WTC11 (cell line): ENCODE data around the gene CGN. TPM values are rescaled to one million over a fixed set of nuclear protein-coding genes. Genes with fewer than 3 reads are reported as not detected.
A peak's percentile ranks its signal among the peaks of the same experiment; 100 is the strongest.

ENCODE experiments used
- ATAC-seq: fragments of 200-7000 bp; cut with Tn5 transposase; 2 replicates; pipeline ENCODE4 v1.10.0; 2021; ENCODE audit warnings: mild to moderate bottlenecking, moderate library complexity
- CTCF ChIA-PET: fragments of 300-600 bp; sonication (Branson Sonifier 250); formaldehyde crosslinking; loops from one replicate; lab custom pipeline; 2021; ENCODE audit warnings: antibody characterized with exemption; lab: Charles Lee
- POLR2A ChIA-PET: fragments of 350-600 bp; sonication (Branson Sonifier 250); formaldehyde crosslinking; loops from one replicate; lab custom pipeline; 2021; ENCODE audit warnings: antibody characterized with exemption; lab: Charles Lee
- DNase-seq: peaks from one replicate; pipeline ENCODE4 v3.0.0; 2021; ENCODE audit warnings: low spot score
- H3K27ac Mint-ChIP-seq: 2 replicates; pipeline ENCODE4 v1.8.0; 2021; ENCODE audit warnings: mixed read lengths
- H3K27me3 Mint-ChIP-seq: 2 replicates; pipeline ENCODE4 v1.8.0; 2021; ENCODE audit warnings: low read depth, mild to moderate bottlenecking, moderate library complexity, mixed read lengths
- H3K36me3 Mint-ChIP-seq: 2 replicates; pipeline ENCODE4 v1.8.0; 2021; ENCODE audit warnings: mixed read lengths
- H3K4me1 Mint-ChIP-seq: 2 replicates; pipeline ENCODE4 v1.8.0; 2022; ENCODE audit warnings: mixed read lengths
- H3K4me3 Mint-ChIP-seq: 2 replicates; pipeline ENCODE4 v1.8.0; 2021; ENCODE audit warnings: mild to moderate bottlenecking, moderate library complexity, mixed read lengths
- H3K9me3 Mint-ChIP-seq: 2 replicates; pipeline ENCODE4 v1.8.0; 2021; ENCODE audit warnings: mixed read lengths
- CBFB ChIP-seq: sonication (generic); formaldehyde crosslinking; IDR thresholded peaks from 2 replicates; pipeline ENCODE4 v1.8.1; 2022; ENCODE audit warnings: mild to moderate bottlenecking, low read depth, missing genetic modification reagents
- CREB1 ChIP-seq: sonication (generic); formaldehyde crosslinking; IDR thresholded peaks from 2 replicates; pipeline ENCODE4 v1.8.0; 2023; ENCODE audit warnings: mild to moderate bottlenecking, missing genetic modification reagents
- E2F5 ChIP-seq: sonication (generic); formaldehyde crosslinking; IDR thresholded peaks from 2 replicates; pipeline ENCODE4 v1.8.1; 2022; ENCODE audit warnings: mild to moderate bottlenecking, moderate library complexity, missing genetic modification reagents
- EMX1 ChIP-seq: fragments of 250-450 bp; sonication (Bioruptor Pico); IDR thresholded peaks from 2 replicates; pipeline ENCODE4 v1.8.0; 2021; ENCODE audit warnings: mild to moderate bottlenecking
- FOXJ3 ChIP-seq: sonication (generic); formaldehyde crosslinking; IDR thresholded peaks from 2 replicates; pipeline ENCODE4 v1.9.0; 2021; ENCODE audit warnings: missing genetic modification reagents, mild to moderate bottlenecking, borderline replicate concordance
- FOXK1 ChIP-seq: sonication (generic); formaldehyde crosslinking; IDR thresholded peaks from 2 replicates; pipeline ENCODE4 v1.8.0; 2022; ENCODE audit warnings: mild to moderate bottlenecking, moderate library complexity, missing genetic modification reagents
- GTF2I ChIP-seq: fragments of 250-450 bp; sonication (Bioruptor Pico); conservative IDR thresholded peaks from 2 replicates; pipeline ENCODE4 v1.4.0; 2021; ENCODE audit warnings: mild to moderate bottlenecking
- HMGXB4 ChIP-seq: sonication (generic); formaldehyde crosslinking; IDR thresholded peaks from 2 replicates; pipeline ENCODE4 v1.8.1; 2023; ENCODE audit warnings: mild to moderate bottlenecking, moderate library complexity, missing genetic modification reagents
- MAX ChIP-seq: sonication (generic); formaldehyde crosslinking; IDR thresholded peaks from 2 replicates; pipeline ENCODE4 v1.8.0; 2022; ENCODE audit warnings: mild to moderate bottlenecking, missing genetic modification reagents
- NR2C2 ChIP-seq: sonication (generic); formaldehyde crosslinking; IDR thresholded peaks from 2 replicates; pipeline ENCODE4 v1.8.0; 2022; ENCODE audit warnings: mild to moderate bottlenecking, missing genetic modification reagents
- SMAD3 ChIP-seq: sonication (generic); formaldehyde crosslinking; IDR thresholded peaks from 2 replicates; pipeline ENCODE4 v1.8.0; 2022; ENCODE audit warnings: missing genetic modification reagents, mild to moderate bottlenecking, borderline replicate concordance
- SOX15 ChIP-seq: fragments of 250-450 bp; sonication (Bioruptor Pico); IDR thresholded peaks from 2 replicates; pipeline ENCODE4 v1.9.0; 2021; ENCODE audit warnings: mild to moderate bottlenecking
- STAT6 ChIP-seq: sonication (generic); formaldehyde crosslinking; conservative IDR thresholded peaks from 2 replicates; pipeline ENCODE4 v1.8.1; 2023; ENCODE audit warnings: mild to moderate bottlenecking, low read depth, missing genetic modification reagents, moderate library complexity
- TEAD1 ChIP-seq: sonication (generic); formaldehyde crosslinking; IDR thresholded peaks from 2 replicates; pipeline ENCODE4 v1.8.0; 2022; ENCODE audit warnings: mild to moderate bottlenecking, missing genetic modification reagents
- TEAD4 ChIP-seq: sonication (generic); formaldehyde crosslinking; IDR thresholded peaks from 2 replicates; pipeline ENCODE4 v1.8.0; 2022; ENCODE audit warnings: mild to moderate bottlenecking, missing genetic modification reagents
- USF2 ChIP-seq: sonication (generic); formaldehyde crosslinking; IDR thresholded peaks from 2 replicates; pipeline ENCODE4 v1.8.1; 2023; ENCODE audit warnings: mild to moderate bottlenecking, missing genetic modification reagents, moderate library complexity
- ZNF138 ChIP-seq: sonication (generic); formaldehyde crosslinking; conservative IDR thresholded peaks from 2 replicates; pipeline ENCODE4 v1.8.1; 2022; ENCODE audit warnings: mild to moderate bottlenecking, moderate library complexity, missing genetic modification reagents
- ZNF416 ChIP-seq: fragments of 250-450 bp; sonication (Bioruptor Pico); IDR thresholded peaks from 2 replicates; pipeline ENCODE4 v1.9.0; 2021; ENCODE audit warnings: mild to moderate bottlenecking, inconsistent platforms
- ZSCAN18 ChIP-seq: fragments of 250-450 bp; sonication (Bioruptor Pico); IDR thresholded peaks from 2 replicates; pipeline ENCODE4 v2.1.2; 2022; ENCODE audit warnings: mild to moderate bottlenecking, moderate library complexity
- total RNA-seq: library from RNA; stranded (reverse); gene quantifications from 3 replicates; pipeline ENCODE4 v1.2.3, GENCODE V29; 2021

CGN gene
- total RNA-seq, 1 experiment from 2014 or later, result 68.7 TPM

GRCh38 chr1:151465026-151465425 is 46.2 kb upstream of the CGN start:
- Mint-ChIP-seq H3K27ac (no peak overlapping the region), H3K9me3 (no peaks in the 10 kb centered on the region), H3K4me1 (no peaks in the 10 kb centered on the region), H3K4me3 (no peak overlapping the region)
- ChIA-PET POLR2A (interaction anchor here (0.8 to 1.8 kb wide), 3 partner anchors 8 to 46 kb away, joined by 3 to 7 read pairs (median 5); partner anchors contain the start of gene CGN), CTCF (interaction anchor here (0.9 to 1.3 kb wide), 5 partner anchors 10 to 365 kb away, joined by 3 to 4 read pairs (median 3); no protein-coding TSS in a partner anchor)
- no peak for TF ChIP-seq E2F5
- no peak for TF ChIP-seq USF2 (CRISPR knock-in tag)
- no peak for TF ChIP-seq GTF2I
- no peak for TF ChIP-seq SOX15
- TF ChIP-seq TEAD4 (CRISPR knock-in tag), result no peak
- no peak for TF ChIP-seq NR2C2 (CRISPR knock-in tag)
- TF ChIP-seq, all 79 proteins: peak for 0
- DNase-seq (no peak), ATAC-seq (no peak)
- Mint-ChIP-seq H3K36me3 (no peaks in the 10 kb centered on the region), H3K27me3 (peaks cover 27% of the 10 kb centered on the region)

- peaks cover 5% of the 10 kb centered on the region for H3K4me1 Mint-ChIP-seq
- H3K27ac Mint-ChIP-seq, result peak overlapping the region; percentile 34; the same call in 1 of the 2 replicates
- TF ChIP-seq MAX (CRISPR knock-in tag) (0 out of 2 replicates have a peak, but pooled peaks have one; percentile 34), ZNF416 (no peak), HMGXB4 (CRISPR knock-in tag) (peak; percentile 28; the same call in 1 of the 2 replicates)
- TF ChIP-seq, all 79 proteins: peak for 2
- Mint-ChIP-seq H3K36me3 (no peaks in the 10 kb centered on the region), H3K27me3 (peaks cover 18% of the 10 kb centered on the region), H3K9me3 (no peaks in the 10 kb centered on the region), H3K4me3 (peak overlapping the region; percentile 71)
- ChIA-PET POLR2A (interaction anchor here (1.0 kb wide), 1 partner anchor 9 kb away, joined by 3 read pairs; no protein-coding TSS in a partner anchor), CTCF (interaction anchor here (1.0 kb wide), 1 partner anchor 29 kb away, joined by 4 read pairs; no protein-coding TSS in a partner anchor)
- ATAC-seq, result peak; percentile 80
- peak; percentile 44 for DNase-seq
Measured at GRCh38 chr1:151472856-151473731, 38.1 kb upstream of the CGN start.

GRCh38 chr1:151474745-151475144 is 36.4 kb upstream of the CGN start:
- DNase-seq (no peak), ATAC-seq (no peak)
- TF ChIP-seq ZSCAN18 (CRISPR knock-in tag) (no peak), SMAD3 (no peak), STAT6 (no peak), CBFB (CRISPR knock-in tag) (no peak), TEAD1 (CRISPR knock-in tag) (no peak), ZNF138 (CRISPR knock-in tag) (no peak), FOXJ3 (CRISPR knock-in tag) (no peak), FOXK1 (CRISPR knock-in tag) (no peak), EMX1 (CRISPR knock-in tag) (no peak), CREB1 (no peak)
- CTCF ChIA-PET, result interaction anchor here (0.9 to 2.3 kb wide), 6 partner anchors 10 to 174 kb away, joined by 3 to 7 read pairs (median 4); partner anchors contain the start of genes CGN and POGZ
- POLR2A ChIA-PET, result interaction anchor here (1.6 kb wide), 1 partner anchor 10 kb away, joined by 5 read pairs; no protein-coding TSS in a partner anchor
- peaks cover 18% of the 10 kb centered on the region for H3K27me3 Mint-ChIP-seq
- H3K9me3 Mint-ChIP-seq, result no peaks in the 10 kb centered on the region
- H3K36me3 Mint-ChIP-seq, result no peaks in the 10 kb centered on the region
- H3K4me1 Mint-ChIP-seq, result peaks cover 5% of the 10 kb centered on the region
- no peak overlapping the region for H3K27ac Mint-ChIP-seq
- no peak overlapping the region for H3K4me3 Mint-ChIP-seq
